IPS DF 4.7 (cell line): Measurements from ENCODE around the gene THSD4.

Experiments
- DNase-seq: peaks from one replicate; pipeline ENCODE4 v3.0.0-alpha.2; 2013; ENCODE audit warnings: low spot score; ENCODE audit errors: extremely low read depth

Gene THSD4

GRCh38 chr15:71114887-71115566 lies at the start of gene THSD4:
TSS of gene THSD4 (plus strand) at chr15:71115471.
- DNase-seq: peak; percentile 30

GRCh38 chr15:71066983-71067382 lies 48.3 kb upstream of the THSD4 start:
- DNase-seq: no peak

DNA sequence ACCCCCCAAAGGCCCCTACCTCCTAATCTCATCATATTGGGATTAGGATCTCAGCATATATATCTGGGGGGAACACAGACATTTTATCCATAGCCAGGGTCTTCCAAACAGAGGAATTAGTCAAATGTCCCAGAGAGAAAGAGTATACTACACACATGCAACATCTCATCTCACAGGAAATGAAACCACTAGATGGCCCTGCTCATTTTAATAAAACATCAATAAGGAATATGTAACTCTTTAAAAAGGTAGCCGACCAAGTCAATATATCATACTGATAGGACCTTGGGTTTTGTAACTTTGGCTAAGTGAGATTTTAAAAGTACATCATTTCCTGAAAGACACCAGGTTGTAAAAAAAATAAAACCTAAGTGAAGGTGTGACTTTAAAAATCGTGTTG lies 45.6 kb upstream of the THSD4 start:
- no peak for DNase-seq

DNA sequence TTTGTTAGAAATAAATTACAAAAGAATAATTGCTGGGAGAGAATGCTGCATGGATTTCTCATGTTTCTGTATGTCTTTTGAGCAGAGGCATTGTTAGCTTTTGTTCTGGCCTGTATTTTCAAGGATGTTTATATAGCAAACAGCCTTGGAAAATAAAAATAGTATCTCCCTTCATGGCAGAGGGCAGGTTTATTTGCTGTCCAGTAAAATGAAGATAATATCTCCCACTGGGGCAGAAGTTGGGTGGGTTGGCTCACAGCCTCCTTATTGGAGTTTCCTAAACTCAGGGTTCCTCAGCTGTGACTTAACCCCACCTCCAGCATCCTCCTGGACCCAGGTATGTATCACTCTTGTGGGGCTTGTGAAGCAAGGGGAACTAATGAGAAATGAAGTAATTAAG lies 43.7 kb upstream of the THSD4 start:
- no peak for DNase-seq

- DNase-seq: no peak
These were observed 42.8 kb upstream of the THSD4 start for GRCh38 chr15:71072423-71072822.

GRCh38 chr15:71078506-71079207 lies 36.6 kb upstream of the THSD4 start:
- DNase-seq: no peak

GRCh38 chr15:71079208-71080044 lies 35.8 kb upstream of the THSD4 start:
- no peak for DNase-seq

DNA sequence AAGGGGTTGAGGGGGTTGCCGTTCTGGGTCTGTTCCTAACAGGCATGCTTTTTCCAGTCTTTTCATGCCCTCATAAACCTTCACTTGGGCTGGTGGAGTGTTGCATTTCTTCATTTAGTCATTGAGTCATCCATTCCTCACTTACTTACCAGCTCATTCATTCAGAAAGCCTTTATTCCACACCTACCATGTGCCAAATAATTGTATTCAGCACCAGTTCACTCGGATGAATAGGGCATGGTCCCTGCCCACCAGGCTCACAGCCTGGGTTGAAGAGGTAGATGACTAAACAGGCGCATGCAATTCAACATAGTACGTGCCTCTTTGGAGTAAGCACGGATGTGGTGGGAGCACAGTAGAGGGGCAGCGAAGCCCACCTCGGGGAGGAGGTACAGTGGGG lies 35.1 kb upstream of the THSD4 start:
- DNase-seq: no peak

- DNase-seq: no peak
These were observed 34.6 kb upstream of the THSD4 start for GRCh38 chr15:71080705-71081104.

- DNase-seq: no peak
These were observed 32.5 kb upstream of the THSD4 start for GRCh38 chr15:71082803-71083202.

DNA sequence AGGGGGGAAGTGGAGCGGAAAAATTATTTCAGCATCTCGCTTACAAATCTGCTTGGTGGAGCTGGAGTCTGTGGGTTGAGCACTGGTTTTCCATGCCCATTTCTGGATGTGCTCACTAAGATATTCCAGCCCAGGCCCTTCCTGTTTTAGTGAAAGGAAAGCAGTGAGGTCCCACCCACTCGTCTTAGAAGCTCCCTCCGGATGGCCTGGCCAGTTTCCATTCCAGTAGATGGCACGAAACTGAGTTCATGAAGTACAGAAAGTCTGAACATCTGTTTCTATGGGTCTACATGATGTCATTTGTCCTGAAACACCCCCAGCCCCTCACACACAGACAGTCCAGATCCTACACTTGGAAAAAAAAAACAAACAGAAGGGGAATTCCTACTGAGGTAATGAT lies 31.9 kb upstream of the THSD4 start:
- no peak for DNase-seq

DNA sequence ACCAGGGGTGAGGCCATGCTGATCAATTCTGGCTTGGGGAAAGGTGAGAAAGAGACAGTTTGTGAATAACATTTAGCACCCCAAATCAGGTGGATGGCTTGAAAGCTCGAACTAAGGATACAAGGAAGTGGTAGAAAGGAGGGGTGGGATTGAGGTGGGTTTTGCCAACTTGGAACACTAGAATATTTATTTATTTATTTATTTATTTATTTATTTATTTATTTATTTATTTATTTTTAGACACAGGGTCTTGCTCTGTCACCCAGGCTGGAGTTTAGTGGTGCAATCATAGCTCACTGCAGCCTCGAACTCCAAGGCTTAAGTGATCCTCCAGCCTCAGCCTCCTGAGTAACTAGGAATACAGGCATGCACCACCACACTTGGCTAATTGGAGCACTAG lies 31.0 kb upstream of the THSD4 start:
- DNase-seq: no peak

GRCh38 chr15:71085809-71086208 lies 29.5 kb upstream of the THSD4 start:
- DNase-seq: peak; percentile 68

DNA sequence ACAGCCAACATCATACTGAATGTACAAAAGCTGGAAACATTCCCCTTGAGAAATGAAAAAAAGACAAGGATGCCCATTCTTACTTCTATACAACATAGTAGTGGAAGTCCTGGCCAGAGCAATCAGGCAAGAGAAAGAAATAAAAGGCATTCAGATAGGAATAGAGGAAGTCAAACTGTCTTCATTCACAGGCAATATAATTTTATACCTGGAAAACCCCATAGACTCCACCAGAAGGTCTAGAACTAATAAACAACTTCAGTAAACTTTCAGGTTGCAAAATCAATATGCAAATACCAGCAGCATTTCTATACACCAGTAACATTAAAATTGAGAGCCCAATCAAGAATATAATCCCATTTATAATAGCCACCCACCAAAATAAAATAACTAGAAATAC lies 27.1 kb upstream of the THSD4 start:
- no peak for DNase-seq

GRCh38 chr15:71088683-71089082 lies 26.6 kb upstream of the THSD4 start:
- DNase-seq: no peak

GRCh38 chr15:71089801-71090200 lies 25.5 kb upstream of the THSD4 start:
- DNase-seq: no peak

- DNase-seq: no peak
These were observed 23.7 kb upstream of the THSD4 start for GRCh38 chr15:71091601-71092000.

GRCh38 chr15:71092056-71092600 lies 23.1 kb upstream of the THSD4 start:
- no peak for DNase-seq

- no peak for DNase-seq
These were observed 21.9 kb upstream of the THSD4 start for GRCh38 chr15:71093054-71094024.

- no peak for DNase-seq
These were observed 21.1 kb upstream of the THSD4 start for GRCh38 chr15:71094137-71094536.

GRCh38 chr15:71096676-71097075 lies 18.6 kb upstream of the THSD4 start:
- DNase-seq: no peak
